Ecto neural progenitor cell (in vitro differentiated cells): Measurements from ENCODE around the gene BCAS3.
"Not testable (repeated sequence)": the region's sequence is repeated elsewhere in the genome, so short reads cannot be mapped to it uniquely, and the experiment has no call there.

Experiments
- DNase-seq: peaks from one replicate; pipeline ENCODE4 v3.0.0-alpha.2; 2018; ENCODE audit warnings: low spot score

The BCAS3 gene

GRCh38 chr17:61338000-61338798 is 660.5 kb downstream of the BCAS3 start:
- no peak for DNase-seq

GRCh38 chr17:61338874-61339478 is 661.3 kb downstream of the BCAS3 start:
- no peak for DNase-seq

- no peak for DNase-seq
Observed at GRCh38 chr17:61340431-61341209, 663.0 kb downstream of the BCAS3 start.

GRCh38 chr17:61343576-61343975 is 665.9 kb downstream of the BCAS3 start:
- no peak for DNase-seq

- DNase-seq: no peak
Observed at GRCh38 chr17:61345061-61345460, 667.4 kb downstream of the BCAS3 start.

GRCh38 chr17:61345825-61346666 is 668.4 kb downstream of the BCAS3 start:
- DNase-seq: no peak

- DNase-seq: no peak
Observed at GRCh38 chr17:61349350-61349749, 671.7 kb downstream of the BCAS3 start.

GRCh38 chr17:61351745-61352407 is 674.2 kb downstream of the BCAS3 start:
- no peak for DNase-seq

- no peak for DNase-seq
Observed at GRCh38 chr17:61352408-61352770, 674.7 kb downstream of the BCAS3 start.

GRCh38 chr17:61352781-61353491 is 675.3 kb downstream of the BCAS3 start:
- no peak for DNase-seq

- DNase-seq: no peak
Observed at GRCh38 chr17:61353615-61354014, 676.0 kb downstream of the BCAS3 start.

- DNase-seq: no peak
Observed at GRCh38 chr17:61354895-61355874, 677.5 kb downstream of the BCAS3 start.

- DNase-seq: not testable (repeated sequence)
Observed at GRCh38 chr17:61357061-61357460, 679.4 kb downstream of the BCAS3 start.

- not testable (repeated sequence) for DNase-seq
Observed at GRCh38 chr17:61359513-61359912, 681.9 kb downstream of the BCAS3 start.

- no peak for DNase-seq
Observed at GRCh38 chr17:61360318-61360943, 682.8 kb downstream of the BCAS3 start.

- DNase-seq: no peak
Observed at GRCh38 chr17:61361084-61361483, 683.4 kb downstream of the BCAS3 start.

GRCh38 chr17:61362396-61362795 is 684.7 kb downstream of the BCAS3 start:
- DNase-seq: no peak

- DNase-seq: no peak
Observed at GRCh38 chr17:61362852-61363600, 685.4 kb downstream of the BCAS3 start.
